ENCODE results near the gene IFIT1B.

DNA sequence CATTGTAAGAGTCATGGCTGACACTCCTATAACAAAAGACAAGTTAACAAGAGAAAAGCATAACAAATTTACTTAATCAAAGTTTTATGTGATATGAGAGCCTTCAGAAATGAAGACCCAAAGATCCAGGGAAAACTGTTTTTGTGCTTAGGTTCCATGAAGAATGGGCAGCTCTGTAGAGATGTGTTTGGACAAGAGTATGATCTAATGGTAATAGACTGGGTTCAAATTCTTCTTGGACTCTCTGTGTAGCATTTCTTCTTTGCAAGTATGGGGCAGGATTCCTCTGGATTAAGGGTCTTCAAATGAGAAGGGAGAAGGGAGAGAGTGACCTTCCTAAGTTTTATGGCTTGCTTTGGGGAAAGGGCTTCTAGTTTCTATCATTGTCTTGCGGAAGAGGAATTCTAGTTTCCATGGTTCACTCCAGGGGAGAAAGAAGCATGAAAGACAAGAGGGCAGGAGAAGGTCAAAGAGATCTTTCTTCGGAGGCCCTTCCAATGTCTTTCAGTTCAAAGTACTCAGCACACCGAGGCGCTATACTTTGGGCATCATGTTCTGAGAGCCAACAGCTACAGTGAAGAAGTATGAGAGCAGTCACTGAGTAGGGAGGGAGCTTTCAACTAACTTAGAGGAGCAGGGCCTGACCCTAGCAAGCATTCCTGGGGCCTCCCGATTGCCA is 34.6 kb upstream of the IFIT1B start:
- no peak for TF ChIP-seq CTCF (IDR thresholded peaks at IDR 0.05)
- TF ChIP-seq POLR2A (IDR thresholded peaks at IDR 0.05), result no peak

Measured in thyroid gland (tissue), 4 donors.